ENCODE results near the gene TPSD1.

GRCh38 chr16:1221628-1222552 is 34.0 kb upstream of the TPSD1 start:
- TF ChIP-seq ZNF274 (IDR thresholded peaks at IDR 0.05; ENCODE audit: low read depth, low read length) (no peak), YY1 (IDR thresholded peaks at IDR 0.05; ENCODE audit: insufficient read depth, insufficient read length) (no peak), SUZ12 (IDR thresholded peaks at IDR 0.05; ENCODE audit: extremely low read depth, insufficient read depth, insufficient read length) (no peak)
